K562 (cell line): ENCODE measurements around the gene IFNAR2. TPM values are rescaled to one million over a fixed set of nuclear protein-coding genes. Genes with fewer than 3 reads are reported as not detected.

Source experiments
- AFF4 ChIP-seq: sonication (generic); formaldehyde crosslinking; IDR thresholded peaks from 2 replicates; pipeline ENCODE4 v1.8.0; 2023; ENCODE audit warnings: mild to moderate bottlenecking, missing genetic modification reagents
- ERF ChIP-seq: fragments of 450-650 bp; formaldehyde crosslinking; IDR thresholded peaks from 2 replicates; pipeline ENCODE4 v1.4.0; 2020; ENCODE audit warnings: mild to moderate bottlenecking, mixed read lengths
- ETV1 ChIP-seq: fragments of 450-650 bp; conservative IDR thresholded peaks from 2 replicates; pipeline ENCODE4 v1.6.1; 2016; ENCODE audit warnings: missing genetic modification characterization, control low read depth, low read depth, missing compliant biosample characterization
- FOXJ2 ChIP-seq: fragments of 200-800 bp; sonication (Bioruptor generic); IDR thresholded peaks from 2 replicates; pipeline ENCODE4 v1.6.1; 2016; ENCODE audit warnings: missing genetic modification characterization, missing compliant biosample characterization
- HSF4 ChIP-seq: fragments of 250-450 bp; sonication (Bioruptor Pico); IDR thresholded peaks from 2 replicates; pipeline ENCODE4 v2.1.2; 2022; ENCODE audit warnings: mild to moderate bottlenecking, moderate library complexity, borderline replicate concordance
- KLF13 ChIP-seq: fragments of 450-650 bp; IDR thresholded peaks from 2 replicates; pipeline ENCODE4 v1.6.1; 2016; ENCODE audit warnings: missing genetic modification characterization, low read depth, mild to moderate bottlenecking, missing compliant biosample characterization, moderate library complexity, borderline replicate concordance
- RBBP5 ChIP-seq: fragments of 200-600 bp; sonication (generic); IDR thresholded peaks from 2 replicates; pipeline ENCODE4 v1.6.1; 2012; ENCODE audit warnings: borderline replicate concordance, mild to moderate bottlenecking, low read length, control low read depth, inconsistent platforms; ENCODE audit not compliant: insufficient read depth, poor library complexity, severe bottlenecking
- REST ChIP-seq, 2 experiments: fragments of 450-650 bp; formaldehyde crosslinking in 1 of 2; IDR thresholded peaks; 2 replicates each; pipeline versions ENCODE4 v1.4.0 to v1.6.1; 2014 to 2020; ENCODE audit warnings: mild to moderate bottlenecking in 2 of 2, borderline replicate concordance in 1 of 2, low read depth in 1 of 2
- TAF7 ChIP-seq: fragments of 450-650 bp; IDR thresholded peaks from 2 replicates; pipeline ENCODE4 v1.6.1; 2016; ENCODE audit warnings: missing genetic modification characterization, missing compliant biosample characterization
- ZMIZ1 ChIP-seq, 2 experiments: fragments of 150-350 bp in 1 of 2; IDR thresholded peaks; 2 replicates each; pipeline ENCODE4 v1.6.1; 2012 to 2016; ENCODE audit warnings: low read depth in 2 of 2, low read length in 2 of 2, mild to moderate bottlenecking in 1 of 2, moderate library complexity in 1 of 2
- polyA plus RNA-seq, 8 experiments: library from polyadenylated mRNA; depleted of rRNA in 4 of 8; stranded (reverse) in 5 of 8; unstranded in 3 of 8; fragments of >200 nt; fragmentation: Nextera tagmentation in 2 of 8; fragmentation: Illumina TruSeq in 1 of 8; extraction: Ambion mirVana in 2 of 8; extraction: Trizol in 1 of 8; gene quantifications; 2 replicates each; pipeline versions ENCODE4 v1.2.1 to v1.2.3, GENCODE V29; 2011 to 2014; ENCODE audit warnings: inconsistent platforms in 1 of 8, missing spikeins in 1 of 8
- total RNA-seq, 7 experiments: library from RNA; depleted of rRNA in 6 of 7; stranded (reverse); fragments of >200 nt in 6 of 7; fragmentation: Illumina TruSeq in 2 of 7; extraction: Trizol in 2 of 7; gene quantifications; 2 replicates each; pipeline versions ENCODE4 v1.2.1 to v1.2.3, GENCODE V29; 2011 to 2021; ENCODE audit warnings: low replicate concordance in 1 of 7

IFNAR2 gene
- total and polyA plus RNA-seq, 9 of the 15 experiments (the other 6 are each of a cell fraction or from before 2014, with no cell fraction given), result 1.7 to 48.3 (median 8.4) TPM

GRCh38 chr21:33199516-33200217, 30.1 kb upstream of the IFNAR2 start (continued):
- peak; percentile 96 for TF ChIP-seq REST (IDR thresholded peaks at IDR 0.05; ENCODE audit: borderline replicate concordance)
- no peak for TF ChIP-seq REST (CRISPR knock-in tag; IDR thresholded peaks at IDR 0.05; ENCODE audit: low read depth)
- TF ChIP-seq ERF (CRISPR knock-in tag), result no peak
- TF ChIP-seq KLF13 (tag), result no peak
- TF ChIP-seq RBBP5, result no peak
- no peak for TF ChIP-seq FOXJ2 (tag)
- TF ChIP-seq ETV1 (tag), result no peak
- no peak for TF ChIP-seq ZMIZ1 (IDR thresholded peaks at IDR 0.05; ENCODE audit: low read depth in 2 of 2, low read length in 2 of 2)
- no peak for TF ChIP-seq HSF4 (CRISPR knock-in tag)
- TF ChIP-seq AFF4 (CRISPR knock-in tag), result no peak
- TF ChIP-seq TAF7 (tag), result no peak
